Activated CD8-positive, alpha-beta T cell treated with anti-CD3 and anti-CD28 coated beads, Interleukin-2, amount 10 ng/mL, durations not matched to agents 7 days and 5 days (primary cell): ENCODE results near the gene GTF3C1. TPM values are rescaled to one million over a fixed set of nuclear protein-coding genes. Genes with fewer than 3 reads are reported as not detected.

Experiments
- ATAC-seq: fragments of 150-1000 bp; cut with Tn5 transposase; one replicate; pipeline ENCODE4 v1.10.0; 2021; ENCODE audit warnings: moderate library complexity
- CTCF ChIA-PET: fragments of 350-600 bp; sonication (Branson Sonifier 250); formaldehyde crosslinking; loops from one replicate; lab custom pipeline; 2021; ENCODE audit warnings: antibody characterized with exemption; lab: Charles Lee
- POLR2A ChIA-PET: fragments of 350-600 bp; sonication (Branson Sonifier 250); formaldehyde crosslinking; loops from one replicate; lab custom pipeline; 2021; ENCODE audit warnings: antibody characterized with exemption; lab: Charles Lee
- DNase-seq: peaks from one replicate; pipeline ENCODE4 v3.0.0-alpha.2; 2020
- H3K27ac Mint-ChIP-seq: one replicate; pipeline ENCODE4 v1.8.0; 2021; ENCODE audit warnings: mild to moderate bottlenecking, mixed read lengths
- H3K27me3 Mint-ChIP-seq: one replicate; pipeline ENCODE4 v1.8.0; 2021; ENCODE audit warnings: low read depth, mixed read lengths
- H3K36me3 Mint-ChIP-seq: one replicate; pipeline ENCODE4 v1.8.0; 2021; ENCODE audit warnings: low read depth, mixed read lengths
- H3K4me1 Mint-ChIP-seq: one replicate; pipeline ENCODE4 v1.8.0; 2021; ENCODE audit warnings: low read depth, mixed read lengths
- H3K4me3 Mint-ChIP-seq: one replicate; pipeline ENCODE4 v1.8.0; 2021; ENCODE audit warnings: mild to moderate bottlenecking, mixed read lengths
- H3K9me3 Mint-ChIP-seq: one replicate; pipeline ENCODE4 v1.8.0; 2022; ENCODE audit warnings: mixed read lengths; ENCODE audit not compliant: insufficient read depth
- total RNA-seq, 2 experiments: library from RNA; stranded (reverse); gene quantifications; one replicate each; pipeline ENCODE4 v1.2.3, GENCODE V29; 2021

The GTF3C1 gene
- total RNA-seq, 2 experiments from 2014 or later: 55.8 to 58.5 TPM

GRCh38 chr16:27534256-27534655, 15.5 kb downstream of the GTF3C1 start:
- Mint-ChIP-seq H3K27me3 (no peaks in the 10 kb centered on the region), H3K4me3 (no peak overlapping the region), H3K9me3 (no peaks in the 10 kb centered on the region), H3K27ac (no peak overlapping the region), H3K36me3 (peaks cover 70% of the 10 kb centered on the region), H3K4me1 (peaks cover 26% of the 10 kb centered on the region)
- no peak for ATAC-seq
- POLR2A ChIA-PET: no interaction called here
- CTCF ChIA-PET: interaction anchor here (0.9 kb wide), 1 partner anchor 378 kb away, joined by 3 read pairs; no protein-coding TSS in a partner anchor
- DNase-seq: no peak

GRCh38 chr16:27531826-27532800, 17.6 kb downstream of the GTF3C1 start:
- Mint-ChIP-seq H3K4me3 (no peak overlapping the region), H3K36me3 (peaks cover 67% of the 10 kb centered on the region), H3K4me1 (peaks cover 17% of the 10 kb centered on the region), H3K9me3 (no peaks in the 10 kb centered on the region), H3K27ac (peak overlapping the region; percentile 43), H3K27me3 (no peaks in the 10 kb centered on the region)
- POLR2A ChIA-PET: interaction anchor here (1.4 kb wide), 1 partner anchor 18 kb away, joined by 11 read pairs; the partner anchor contains the start of genes GTF3C1 and KATNIP
- no peak for ATAC-seq
- CTCF ChIA-PET: interaction anchor here (0.8 to 2.9 kb wide), 2 partner anchors 16 to 32 kb away, joined by 3 to 11 read pairs; no protein-coding TSS in a partner anchor
- no peak for DNase-seq

GRCh38 chr16:27531186-27531585, 18.5 kb downstream of the GTF3C1 start:
- no peak for ATAC-seq
- CTCF ChIA-PET: interaction anchor here (2.9 kb wide), 1 partner anchor 15 kb away, joined by 11 read pairs; no protein-coding TSS in a partner anchor
- peaks cover 17% of the 10 kb centered on the region for H3K4me1 Mint-ChIP-seq
- peak overlapping the region; percentile 22 for H3K27ac Mint-ChIP-seq
- no peak for DNase-seq
- peaks cover 67% of the 10 kb centered on the region for H3K36me3 Mint-ChIP-seq
- H3K4me3 Mint-ChIP-seq: no peak overlapping the region
- no peaks in the 10 kb centered on the region for H3K27me3 Mint-ChIP-seq
- H3K9me3 Mint-ChIP-seq: no peaks in the 10 kb centered on the region
- POLR2A ChIA-PET: no interaction called here

- Mint-ChIP-seq H3K4me3 (no peak overlapping the region), H3K27ac (no peak overlapping the region), H3K4me1 (peaks cover 17% of the 10 kb centered on the region), H3K36me3 (peaks cover 64% of the 10 kb centered on the region), H3K9me3 (no peaks in the 10 kb centered on the region), H3K27me3 (no peaks in the 10 kb centered on the region)
- ChIA-PET POLR2A (no interaction called here), CTCF (no interaction called here)
- ATAC-seq (no peak), DNase-seq (no peak)
These were observed 19.8 kb downstream of the GTF3C1 start for GRCh38 chr16:27529962-27530361.

GRCh38 chr16:27528294-27528693, 21.4 kb downstream of the GTF3C1 start:
- Mint-ChIP-seq H3K27ac (no peak overlapping the region), H3K36me3 (peaks cover 54% of the 10 kb centered on the region), H3K9me3 (no peaks in the 10 kb centered on the region), H3K4me3 (no peak overlapping the region), H3K27me3 (no peaks in the 10 kb centered on the region), H3K4me1 (peaks cover 17% of the 10 kb centered on the region)
- POLR2A ChIA-PET: no interaction called here
- no peak for DNase-seq
- ATAC-seq: no peak
- CTCF ChIA-PET: interaction anchor here (0.9 kb wide), 1 partner anchor 13 kb away, joined by 3 read pairs; no protein-coding TSS in a partner anchor

- peaks cover 9% of the 10 kb centered on the region for H3K4me1 Mint-ChIP-seq
- ChIA-PET CTCF (interaction anchor here (0.9 to 1.8 kb wide), 2 partner anchors 9 to 11 kb away, joined by 5 read pairs; no protein-coding TSS in a partner anchor), POLR2A (no interaction called here)
- ATAC-seq (no peak), DNase-seq (no peak)
- no peaks in the 10 kb centered on the region for H3K9me3 Mint-ChIP-seq
- H3K36me3 Mint-ChIP-seq: peaks cover 40% of the 10 kb centered on the region
- H3K4me3 Mint-ChIP-seq: no peak overlapping the region
- H3K27ac Mint-ChIP-seq: no peak overlapping the region
- no peaks in the 10 kb centered on the region for H3K27me3 Mint-ChIP-seq
These were observed 23.5 kb downstream of the GTF3C1 start for GRCh38 chr16:27526180-27526579.

GRCh38 chr16:27522173-27522707, 27.5 kb downstream of the GTF3C1 start:
- no peaks in the 10 kb centered on the region for H3K4me1 Mint-ChIP-seq
- H3K9me3 Mint-ChIP-seq: no peaks in the 10 kb centered on the region
- H3K4me3 Mint-ChIP-seq: no peak overlapping the region
- H3K27me3 Mint-ChIP-seq: no peaks in the 10 kb centered on the region
- POLR2A ChIA-PET: interaction anchor here (0.6 kb wide), 1 partner anchor 529 kb away, joined by 3 read pairs; no protein-coding TSS in a partner anchor
- H3K27ac Mint-ChIP-seq: no peak overlapping the region
- DNase-seq (no peak), ATAC-seq (no peak)
- CTCF ChIA-PET: no interaction called here
- H3K36me3 Mint-ChIP-seq: peaks cover 18% of the 10 kb centered on the region

- Mint-ChIP-seq H3K4me1 (no peaks in the 10 kb centered on the region), H3K27me3 (no peaks in the 10 kb centered on the region), H3K9me3 (no peaks in the 10 kb centered on the region), H3K27ac (no peak overlapping the region), H3K36me3 (peaks cover 13% of the 10 kb centered on the region), H3K4me3 (no peak overlapping the region)
- CTCF ChIA-PET: no interaction called here
- DNase-seq: no peak
- POLR2A ChIA-PET: interaction anchor here (0.6 kb wide), 1 partner anchor 528 kb away, joined by 3 read pairs; no protein-coding TSS in a partner anchor
- ATAC-seq: no peak
These were observed 28.6 kb downstream of the GTF3C1 start for GRCh38 chr16:27520982-27521673.

- Mint-ChIP-seq H3K27ac (no peak overlapping the region), H3K9me3 (no peaks in the 10 kb centered on the region), H3K36me3 (peaks cover 11% of the 10 kb centered on the region), H3K27me3 (no peaks in the 10 kb centered on the region), H3K4me3 (no peak overlapping the region), H3K4me1 (no peaks in the 10 kb centered on the region)
- no peak for DNase-seq
- no peak for ATAC-seq
- POLR2A ChIA-PET: no interaction called here
- CTCF ChIA-PET: no interaction called here
These were observed 31.5 kb downstream of the GTF3C1 start for GRCh38 chr16:27518226-27518625.

GRCh38 chr16:27517664-27518063, 32.0 kb downstream of the GTF3C1 start:
- ATAC-seq: no peak
- no peak for DNase-seq
- ChIA-PET POLR2A (no interaction called here), CTCF (interaction anchor here (1.3 to 1.6 kb wide), 2 partner anchors 8 to 89 kb away, joined by 3 to 5 read pairs; no protein-coding TSS in a partner anchor)
- H3K27ac Mint-ChIP-seq: no peak overlapping the region
- peaks cover 11% of the 10 kb centered on the region for H3K36me3 Mint-ChIP-seq
- H3K27me3 Mint-ChIP-seq: no peaks in the 10 kb centered on the region
- no peaks in the 10 kb centered on the region for H3K4me1 Mint-ChIP-seq
- no peak overlapping the region for H3K4me3 Mint-ChIP-seq
- no peaks in the 10 kb centered on the region for H3K9me3 Mint-ChIP-seq

- DNase-seq: no peak
- ChIA-PET CTCF (interaction anchor here (0.8 to 2.3 kb wide), 7 partner anchors 10 to 173 kb away, joined by 3 to 11 read pairs (median 5); partner anchors contain the start of genes GTF3C1 and KATNIP), POLR2A (no interaction called here)
- ATAC-seq: no peak
- H3K9me3 Mint-ChIP-seq: no peaks in the 10 kb centered on the region
- no peak overlapping the region for H3K4me3 Mint-ChIP-seq
- peaks cover 10% of the 10 kb centered on the region for H3K36me3 Mint-ChIP-seq
- no peak overlapping the region for H3K27ac Mint-ChIP-seq
- H3K27me3 Mint-ChIP-seq: no peaks in the 10 kb centered on the region
- no peaks in the 10 kb centered on the region for H3K4me1 Mint-ChIP-seq
These were observed 33.3 kb downstream of the GTF3C1 start for GRCh38 chr16:27516365-27516764.
